GM19395 (cell line): ENCODE results near the gene RRP1.

Experiments
- ATAC-seq: cut with Tn5 transposase; IDR thresholded peaks from one replicate; pipeline ENCODE4 v1.9.1; 2021; ENCODE audit warnings: mild to moderate bottlenecking, moderate library complexity; ENCODE audit not compliant: unreplicated experiment

RRP1 gene

GRCh38 chr21:43758111-43758641, 31.2 kb upstream of the RRP1 start:
- ATAC-seq, result no peak

DNA sequence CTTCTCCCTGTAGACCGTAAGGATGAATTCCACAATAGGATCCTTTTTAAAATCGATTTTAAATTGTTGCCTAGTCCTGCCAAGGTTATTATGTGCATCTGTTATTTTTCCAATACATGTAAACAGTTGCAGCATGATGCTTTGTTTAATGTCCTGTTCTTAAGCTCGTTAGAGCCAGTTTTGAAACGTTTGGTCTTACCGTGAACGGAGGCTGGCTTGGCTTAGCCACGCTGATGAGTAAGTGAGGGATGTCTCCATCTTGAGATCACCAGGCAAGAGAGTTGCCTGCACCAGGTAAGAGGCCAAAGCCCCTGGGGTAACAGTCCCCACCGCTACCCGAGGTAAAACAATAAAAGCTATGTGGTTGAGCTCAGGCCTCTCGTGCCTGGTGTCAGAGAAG, 30.6 kb upstream of the RRP1 start:
- no peak for ATAC-seq

DNA sequence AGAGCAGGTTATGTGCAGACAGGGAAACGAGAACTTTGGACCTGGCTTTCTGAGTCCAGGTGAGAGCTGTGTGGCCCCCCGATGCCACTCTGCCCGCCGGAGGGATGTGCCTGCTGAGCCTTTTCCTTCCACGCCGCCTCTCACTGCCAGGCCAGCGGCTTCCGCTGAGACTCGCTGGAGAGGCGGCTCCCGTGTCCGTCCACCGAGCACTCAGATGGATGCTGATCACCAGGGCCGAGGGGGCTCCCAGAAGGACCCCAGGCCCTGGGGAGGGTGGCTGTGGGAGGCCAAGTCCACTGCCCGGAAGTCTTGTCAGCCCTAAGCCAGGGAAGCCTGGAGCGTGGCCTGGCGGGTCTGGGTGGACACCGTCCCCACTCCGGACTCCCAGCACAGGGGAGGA, 29.7 kb upstream of the RRP1 start:
- ATAC-seq, result no peak

DNA sequence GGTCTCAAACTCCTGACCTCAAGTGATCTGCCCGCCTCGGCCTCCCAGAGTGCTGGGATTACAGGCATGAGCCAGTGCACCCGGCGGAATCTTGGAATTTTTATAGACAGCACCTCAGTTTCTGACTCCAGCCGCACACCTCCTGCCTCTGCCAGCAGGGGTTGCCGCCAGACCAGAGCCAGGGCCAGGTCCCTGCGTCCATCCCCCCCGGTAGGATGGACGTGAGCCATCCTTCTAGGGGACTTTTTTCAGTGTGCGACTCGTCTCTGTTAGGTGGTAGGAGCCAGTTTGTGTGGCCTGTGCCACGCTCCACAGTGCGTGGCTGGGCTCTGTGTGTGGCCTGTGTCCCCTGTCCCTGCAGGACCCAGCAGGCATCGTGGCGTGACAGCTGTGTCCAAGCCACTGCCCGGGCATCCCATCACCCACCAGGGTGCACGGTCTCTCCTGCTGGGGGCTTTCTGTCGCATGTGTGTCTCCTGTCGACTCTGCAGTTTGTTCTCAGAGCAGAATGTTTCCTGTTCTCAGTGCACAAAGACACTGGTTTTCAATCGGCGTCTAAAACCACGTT, 28.9 kb upstream of the RRP1 start:
- no peak for ATAC-seq

- ATAC-seq, result no peak
Measured at GRCh38 chr21:43761886-43762285, 27.5 kb upstream of the RRP1 start.

DNA sequence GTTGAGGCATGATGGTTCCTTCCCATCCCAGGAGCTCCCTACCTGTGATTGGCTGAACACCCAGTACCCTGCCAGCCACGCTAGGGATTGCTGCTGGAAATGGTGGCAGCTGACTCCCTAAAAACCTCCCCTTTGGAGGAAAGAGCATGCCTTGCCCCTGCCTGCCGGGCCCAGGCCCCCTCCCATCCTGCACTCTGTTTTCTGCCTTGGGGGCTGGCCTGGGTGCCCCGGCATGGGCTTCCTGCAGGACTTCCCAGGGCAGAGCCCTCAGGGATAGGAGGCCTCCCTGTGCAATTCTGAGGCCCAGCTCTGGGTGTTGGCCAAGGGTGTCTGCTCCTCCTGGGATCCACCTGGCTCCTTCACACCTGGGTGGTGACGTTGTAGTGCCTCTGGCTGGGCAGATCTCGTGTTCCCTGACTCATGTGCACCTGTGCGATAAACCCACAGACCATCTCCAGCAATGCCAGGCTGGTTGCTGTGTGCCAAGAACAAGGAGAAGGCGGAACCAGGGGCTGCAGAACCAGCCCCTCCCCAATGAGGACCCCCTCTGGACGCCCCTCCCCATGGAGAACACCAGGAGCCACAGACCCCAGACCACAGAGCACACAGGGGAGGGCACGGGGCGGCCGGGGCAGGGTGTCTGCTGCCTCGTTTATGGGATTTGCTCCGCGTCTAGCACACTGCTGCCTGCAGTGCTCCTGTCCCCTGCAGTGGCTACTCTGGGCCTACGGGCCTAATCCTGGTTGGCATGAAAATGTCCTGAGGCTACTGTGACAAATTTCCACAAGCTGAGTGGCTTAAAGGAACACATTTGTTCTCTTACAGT, 26.9 kb upstream of the RRP1 start:
- no peak for ATAC-seq

DNA sequence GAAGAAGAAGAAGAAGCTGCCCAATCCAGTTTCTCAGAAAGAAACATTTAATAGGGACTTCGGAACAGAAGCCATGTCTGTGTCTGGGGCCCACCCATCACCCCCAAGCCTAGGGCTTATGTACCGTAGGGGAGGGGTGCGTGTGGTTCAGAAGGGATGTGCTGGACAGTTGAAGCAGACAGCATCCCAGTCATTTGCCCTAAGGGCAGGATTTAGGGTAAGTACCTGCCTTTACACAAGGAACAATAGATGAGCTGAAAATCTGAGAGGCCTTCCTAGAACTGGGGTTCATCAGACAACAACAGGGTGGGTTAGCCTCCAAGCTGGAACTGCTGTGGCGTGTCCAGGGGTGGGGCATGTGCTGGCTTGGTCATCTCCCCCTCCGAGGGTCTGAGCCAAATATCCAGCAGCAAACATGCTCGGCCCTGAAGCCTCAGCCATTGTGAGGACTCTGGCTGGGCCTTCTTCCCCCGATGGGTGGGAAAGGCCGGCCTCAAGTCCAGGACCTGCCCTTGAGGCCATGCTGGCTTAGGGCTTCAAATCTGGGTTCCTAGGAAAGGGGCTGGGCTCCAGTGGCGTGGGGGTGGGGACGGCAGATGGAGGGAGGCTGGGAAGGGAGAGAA, 25.4 kb upstream of the RRP1 start:
- no peak for ATAC-seq

DNA sequence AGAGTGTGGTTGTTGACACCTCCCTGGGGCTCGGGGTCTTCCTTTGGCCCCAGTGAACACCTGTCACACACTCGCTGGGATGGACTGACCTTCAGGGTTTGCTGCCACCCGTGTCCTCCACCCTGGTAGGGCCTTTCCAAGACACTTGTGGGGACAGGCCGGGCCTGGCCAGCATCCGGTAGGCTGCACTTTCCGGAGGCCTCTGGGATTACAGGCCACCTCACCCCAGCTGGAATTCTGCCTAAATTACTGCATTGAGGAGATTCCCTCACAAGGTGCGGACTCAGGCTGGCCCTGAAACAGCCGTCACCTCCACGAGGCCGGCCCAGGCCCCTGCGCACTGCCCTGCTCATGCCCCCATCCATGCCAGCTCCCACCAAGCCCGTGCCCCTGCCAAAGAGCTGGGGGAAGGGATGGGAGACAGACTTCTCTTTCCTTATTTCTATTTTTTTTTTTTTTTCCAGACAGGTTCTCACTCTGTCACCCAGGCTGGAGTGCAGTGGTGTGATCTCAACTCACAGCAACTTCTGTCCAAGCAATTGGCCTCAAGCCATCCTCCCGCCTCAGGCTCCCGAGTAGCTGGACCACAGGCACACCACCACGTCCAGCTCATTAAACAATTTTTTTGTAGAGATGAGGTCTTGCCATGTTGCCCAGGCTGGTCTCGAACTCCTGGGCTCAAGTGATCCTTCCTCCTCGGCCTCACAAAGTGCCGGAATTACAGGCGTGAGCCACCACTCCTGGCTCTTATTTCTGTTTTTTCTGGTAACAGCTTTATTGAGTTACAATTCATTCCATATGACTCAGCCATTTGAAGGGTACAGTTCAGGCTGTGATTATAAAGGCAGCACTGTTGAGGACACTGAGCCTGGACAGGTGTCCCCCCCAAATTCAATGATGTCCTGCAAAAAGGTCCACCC, 24.5 kb upstream of the RRP1 start:
- no peak for ATAC-seq

- ATAC-seq, result no peak
Measured at GRCh38 chr21:43766734-43767497, 22.5 kb upstream of the RRP1 start.

GRCh38 chr21:43767498-43767983, 21.8 kb upstream of the RRP1 start:
- ATAC-seq, result no peak

- ATAC-seq, result no peak
Measured at GRCh38 chr21:43767984-43768867, 21.2 kb upstream of the RRP1 start.

DNA sequence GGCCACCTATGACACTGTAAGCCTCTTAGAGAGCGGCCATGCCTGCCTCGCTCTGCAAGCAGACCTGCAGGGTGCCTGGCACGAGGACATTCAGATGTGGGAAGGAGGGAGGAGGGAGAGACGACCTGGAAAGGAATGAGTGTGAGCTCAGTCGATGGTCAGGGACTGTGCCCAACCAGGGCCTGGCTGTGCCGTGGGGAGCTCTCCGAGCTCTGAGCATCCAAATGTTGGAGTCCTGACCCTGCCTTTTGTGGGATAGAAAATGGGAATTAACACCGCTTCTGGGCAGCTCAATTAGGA, 20.6 kb upstream of the RRP1 start:
- no peak for ATAC-seq

DNA sequence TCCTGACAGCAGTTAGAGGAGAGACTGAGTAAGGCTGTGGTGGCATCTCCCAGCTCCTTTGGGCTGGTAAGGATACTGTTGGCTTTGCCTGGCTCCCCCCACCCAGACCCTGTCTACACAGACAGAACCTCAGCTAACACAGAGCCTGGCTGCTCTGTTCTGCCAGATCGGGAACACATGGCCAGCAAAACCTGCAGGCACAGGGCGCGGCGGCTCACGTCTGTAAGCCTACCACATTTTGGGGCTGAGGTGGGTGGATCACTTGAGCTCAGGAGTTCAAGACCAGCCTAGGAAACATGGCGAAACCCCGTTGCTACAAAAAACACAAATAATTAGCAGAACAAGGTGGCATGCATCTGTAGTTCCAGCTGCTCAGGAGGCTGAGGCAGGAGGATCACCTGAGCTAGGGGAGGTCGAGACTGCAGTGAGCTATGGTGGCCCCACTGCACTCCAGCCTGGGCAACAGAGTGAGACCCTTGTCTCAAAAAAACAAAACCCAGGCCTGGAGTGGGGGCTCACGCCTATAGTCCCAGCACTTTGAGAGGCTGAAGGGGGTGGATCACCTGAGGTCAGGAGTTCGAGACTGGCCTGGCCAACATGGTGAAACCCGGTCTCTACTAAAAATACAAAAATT, 19.9 kb upstream of the RRP1 start:
- ATAC-seq, result no peak

DNA sequence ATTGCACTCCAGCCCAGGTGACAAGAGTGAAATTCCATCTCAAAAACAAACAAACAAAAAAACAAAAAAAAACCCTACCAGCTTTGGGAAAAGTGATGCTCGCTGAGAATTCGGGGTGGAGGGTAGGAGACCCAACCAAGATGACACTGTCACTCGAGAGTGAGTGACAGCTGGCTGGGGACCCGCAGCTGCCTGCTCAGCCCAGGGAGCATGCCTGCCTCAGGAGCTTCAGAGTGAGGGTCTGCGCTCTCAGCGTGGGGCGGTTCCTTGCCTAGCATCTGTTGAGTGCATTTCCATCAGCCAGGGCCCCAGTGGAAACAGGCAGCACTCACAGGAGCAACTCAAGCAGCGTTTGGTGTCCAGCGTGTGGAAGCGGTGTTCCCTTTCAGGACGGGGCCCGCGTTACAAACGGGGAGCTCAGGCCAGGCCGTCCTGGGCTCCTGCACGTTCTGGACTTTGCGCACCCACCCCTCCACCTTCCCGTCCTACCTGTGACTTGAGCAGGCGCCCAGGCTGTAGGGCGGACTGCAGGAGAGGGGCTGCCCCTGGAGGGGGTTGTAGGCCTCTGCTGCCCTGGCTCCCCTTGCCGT, 19.2 kb upstream of the RRP1 start:
- ATAC-seq, result no peak

- no peak for ATAC-seq
Measured at GRCh38 chr21:43771199-43771675, 18.1 kb upstream of the RRP1 start.

DNA sequence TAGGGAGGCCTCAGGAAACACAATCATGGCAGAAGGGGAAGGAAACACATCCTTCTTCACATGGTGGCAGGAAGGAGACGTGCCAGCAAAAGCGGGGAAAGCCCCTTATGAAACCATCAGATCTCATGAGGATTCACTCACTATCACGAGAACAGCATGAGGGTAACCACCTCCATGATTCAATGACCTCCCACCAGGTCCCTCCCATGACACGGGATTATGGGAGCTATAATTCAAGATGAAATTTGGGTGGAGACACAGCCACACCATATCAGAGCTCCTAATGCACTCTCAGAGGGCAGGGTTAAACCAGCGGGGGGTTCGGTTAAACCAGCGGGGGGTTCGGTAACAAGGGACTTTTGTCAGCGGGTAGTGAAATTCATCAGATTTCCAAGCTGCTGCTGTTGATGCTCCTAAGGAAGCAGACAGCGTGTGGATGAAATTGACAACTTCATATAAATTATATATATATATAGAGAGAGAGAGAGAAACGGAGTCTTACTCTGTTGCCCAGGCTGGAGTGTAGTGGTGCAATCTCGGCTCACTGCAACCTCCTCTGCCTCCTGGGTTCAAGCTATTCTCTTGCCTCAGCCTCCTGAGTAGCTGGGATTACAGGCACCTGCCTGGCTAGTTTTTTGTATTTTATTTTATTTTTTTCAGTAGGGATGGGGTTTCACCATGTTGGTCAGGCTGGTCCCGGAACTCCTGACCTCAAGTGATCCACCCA, 17.5 kb upstream of the RRP1 start:
- ATAC-seq, result no peak

DNA sequence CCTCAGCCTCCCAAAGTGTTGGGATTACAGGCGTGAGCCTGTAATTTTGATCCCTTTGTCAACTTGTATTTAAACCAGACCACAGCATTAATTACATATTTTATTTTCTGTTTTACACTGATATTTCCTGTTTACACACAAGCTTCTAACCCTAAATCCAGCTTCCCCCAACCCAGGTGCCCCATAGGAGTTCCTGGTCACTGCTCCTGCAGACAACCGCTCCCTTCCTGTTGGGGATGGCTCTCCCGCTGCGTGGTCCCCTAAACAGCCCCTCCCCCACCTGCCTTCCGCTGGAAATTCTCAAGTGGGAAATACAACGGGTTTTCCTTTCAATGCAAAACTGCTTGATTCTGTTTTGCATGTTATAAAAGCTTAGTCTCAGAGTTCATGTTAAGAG, 17.0 kb upstream of the RRP1 start:
- no peak for ATAC-seq

GRCh38 chr21:43774163-43774562, 15.2 kb upstream of the RRP1 start:
- ATAC-seq, result no peak
